Thyroid gland (tissue), 4 donors: ENCODE data around the gene PRELP. TPM values are rescaled to one million over a fixed set of nuclear protein-coding genes. Genes with fewer than 3 reads are reported as not detected.
A peak's percentile ranks its signal among the peaks of the same experiment; 100 is the strongest.

Experiments
- DNase-seq, 2 donors: peaks; one replicate each; pipeline ENCODE4 v3.0.0-alpha.2; 2019
- H3K27ac ChIP-seq, 3 donors: fragments of 200-600 bp; sonication (generic); 1 replicate in 2 of 3; 2 replicates in 1 of 3; pipeline ENCODE4 v1.5.1; 2016 to 2019; ENCODE audit warnings: mild to moderate bottlenecking in 1 of 3, moderate library complexity in 1 of 3
- H3K27me3 ChIP-seq: fragments of 200-600 bp; sonication (generic); one replicate; pipeline ENCODE4 v1.5.1; 2019
- H3K36me3 ChIP-seq, 2 donors: fragments of 200-600 bp; sonication (generic); one replicate each; pipeline ENCODE4 v1.5.1; 2016 to 2019
- H3K4me1 ChIP-seq, 2 donors: fragments of 200-600 bp; sonication (generic); one replicate each; pipeline ENCODE4 v1.5.1; 2017 to 2019
- H3K4me3 ChIP-seq, 3 donors: fragments of 200-600 bp; sonication (generic); replicated peaks in 1 of 3; 1 replicate in 2 of 3; 2 replicates in 1 of 3; pipeline ENCODE4 v1.5.1; 2016; ENCODE audit warnings: mild to moderate bottlenecking in 1 of 3
- H3K9me3 ChIP-seq: fragments of 200-600 bp; sonication (generic); one replicate; pipeline ENCODE4 v1.5.1; 2017
- POLR2A ChIP-seq, 2 donors: fragments of 450-650 bp; IDR thresholded peaks; one replicate each; pipeline ENCODE4 v1.6.1; 2017; ENCODE audit warnings: antibody characterized with exemption in 2 of 2, mild to moderate bottlenecking in 2 of 2, moderate library complexity in 1 of 2
- WGBS, 2 donors: methylation state at CpG; one replicate each; pipeline ENCODE4 v1.1.5; 2017; 5-methylcytosine and 5-hydroxymethylcytosine counted together
- intact Hi-C: fragments of 100-400 bp; cut with DNase I; formaldehyde crosslinking; loops from one replicate; pipeline ENCODE4 v1.15.1; 2023
- total RNA-seq, 4 donors: library from RNA; depleted of rRNA; stranded (reverse); fragments of >200 nt; gene quantifications; one replicate each; pipeline ENCODE4 v1.2.3, GENCODE V29; 2016
- TF ChIP-seq, protein P1 (sequence below), 6 experiments: fragments of 200-600 bp in 3 of 6; fragments of 450-650 bp in 3 of 6; sonication (generic) in 3 of 6; IDR thresholded peaks; one replicate each; pipeline ENCODE4 v1.5.1; 2016 to 2019; ENCODE audit warnings: antibody characterized with exemption in 6 of 6, mild to moderate bottlenecking in 2 of 6, inconsistent platforms in 1 of 6, moderate library complexity in 1 of 6

Gene PRELP
- total RNA-seq, 4 donors from 2014 or later = 17.5 to 86.1 (median 35.4) TPM

DNA sequence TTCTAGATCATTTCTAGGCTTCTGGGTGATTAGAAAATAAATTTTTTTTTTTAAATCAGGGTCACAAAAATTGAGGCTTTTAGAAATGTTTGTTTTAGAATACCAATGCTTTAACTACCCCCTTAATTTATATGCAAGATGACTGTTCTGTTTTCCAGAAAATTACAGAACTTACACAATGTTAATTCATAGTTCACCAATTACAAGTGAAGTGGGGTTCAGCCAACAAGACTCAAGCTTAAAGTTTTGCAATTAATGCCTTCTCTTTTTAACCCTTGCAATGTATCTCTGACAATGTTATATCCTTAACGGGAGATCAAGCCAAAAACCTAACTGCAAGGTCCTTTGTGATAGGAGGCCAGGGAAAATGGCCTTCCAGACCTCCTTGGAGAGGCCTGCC lies 5.6 kb downstream of the PRELP start:
- Histone ChIP-seq H3K9me3 (no peaks in the 10 kb centered on the region), H3K4me1 (peaks cover 6 to 16% of the 10 kb centered on the region in 2 donors), H3K27me3 (no peaks in the 10 kb centered on the region), H3K36me3 (peaks cover 0 to 4% of the 10 kb centered on the region in 2 donors), H3K4me3 (no peak overlapping the region), H3K27ac (peak overlapping the region in 2 of 3 donors; percentile 54 to 74)
- DNase-seq = no peak
- WGBS, 2 donors = 70 to 75% methylated on average over 1 of the region's 1 CpG
- intact Hi-C loops = no loop called here
- TF ChIP-seq POLR2A (IDR thresholded peaks at IDR 0.05) = no peak
- TF ChIP-seq, protein P1, sequence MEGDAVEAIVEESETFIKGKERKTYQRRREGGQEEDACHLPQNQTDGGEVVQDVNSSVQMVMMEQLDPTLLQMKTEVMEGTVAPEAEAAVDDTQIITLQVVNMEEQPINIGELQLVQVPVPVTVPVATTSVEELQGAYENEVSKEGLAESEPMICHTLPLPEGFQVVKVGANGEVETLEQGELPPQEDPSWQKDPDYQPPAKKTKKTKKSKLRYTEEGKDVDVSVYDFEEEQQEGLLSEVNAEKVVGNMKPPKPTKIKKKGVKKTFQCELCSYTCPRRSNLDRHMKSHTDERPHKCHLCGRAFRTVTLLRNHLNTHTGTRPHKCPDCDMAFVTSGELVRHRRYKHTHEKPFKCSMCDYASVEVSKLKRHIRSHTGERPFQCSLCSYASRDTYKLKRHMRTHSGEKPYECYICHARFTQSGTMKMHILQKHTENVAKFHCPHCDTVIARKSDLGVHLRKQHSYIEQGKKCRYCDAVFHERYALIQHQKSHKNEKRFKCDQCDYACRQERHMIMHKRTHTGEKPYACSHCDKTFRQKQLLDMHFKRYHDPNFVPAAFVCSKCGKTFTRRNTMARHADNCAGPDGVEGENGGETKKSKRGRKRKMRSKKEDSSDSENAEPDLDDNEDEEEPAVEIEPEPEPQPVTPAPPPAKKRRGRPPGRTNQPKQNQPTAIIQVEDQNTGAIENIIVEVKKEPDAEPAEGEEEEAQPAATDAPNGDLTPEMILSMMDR (IDR thresholded peaks at IDR 0.05) = no peak

DNA sequence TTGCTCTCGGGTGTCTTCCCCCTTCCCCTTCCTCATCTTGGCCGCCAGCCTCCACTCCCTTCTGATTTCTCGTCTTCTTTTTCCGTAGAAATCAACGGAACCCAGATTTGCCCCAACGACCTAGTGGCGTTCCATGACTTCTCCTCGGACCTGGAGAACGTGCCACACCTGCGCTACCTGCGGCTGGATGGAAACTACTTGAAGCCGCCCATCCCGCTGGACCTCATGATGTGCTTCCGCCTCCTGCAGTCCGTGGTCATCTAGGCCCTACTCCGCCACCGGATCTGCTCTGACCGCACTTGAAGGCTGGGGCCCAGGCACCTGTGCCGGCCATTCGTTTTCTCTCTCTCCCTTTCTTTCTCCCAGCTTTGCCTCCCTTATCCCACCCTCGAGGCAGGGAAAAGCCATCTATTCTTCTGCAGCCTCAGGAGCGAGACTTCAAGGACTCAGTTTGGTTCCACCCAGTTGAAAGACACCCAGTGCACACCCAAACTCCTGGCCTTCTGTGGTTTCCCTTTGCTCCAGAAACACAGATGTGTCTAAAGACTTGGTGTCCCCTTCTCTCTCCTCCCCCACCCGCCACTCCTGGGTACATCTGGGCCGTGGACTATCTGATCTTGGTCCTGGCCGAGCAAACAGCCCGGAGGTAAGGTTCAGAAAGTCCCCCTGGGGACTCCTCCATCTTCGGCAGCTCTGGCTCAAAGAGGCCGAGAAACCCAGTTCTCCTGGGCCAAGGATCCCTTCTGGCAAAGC lies 11.2 kb downstream of the PRELP start:
- intact Hi-C loops = loop anchor here (5.0 kb wide), 1 partner anchor 214 kb away; no protein-coding TSS in a partner anchor
- TF ChIP-seq POLR2A (IDR thresholded peaks at IDR 0.05) = no peak
- TF ChIP-seq, protein P1 (IDR thresholded peaks at IDR 0.05) = no peak
- no peak for DNase-seq
- Histone ChIP-seq H3K27me3 (no peaks in the 10 kb centered on the region), H3K4me1 (peaks cover 4 to 7% of the 10 kb centered on the region in 2 donors), H3K36me3 (peaks cover 0 to 4% of the 10 kb centered on the region in 2 donors), H3K4me3 (peak overlapping the region in 1 of 3 donors; percentile 25), H3K27ac (peak overlapping the region in 2 of 3 donors; percentile 74 to 80), H3K9me3 (no peaks in the 10 kb centered on the region)
- 84 to 87% methylated on average over 28 of the region's 28 CpGs for WGBS, 2 donors

DNA sequence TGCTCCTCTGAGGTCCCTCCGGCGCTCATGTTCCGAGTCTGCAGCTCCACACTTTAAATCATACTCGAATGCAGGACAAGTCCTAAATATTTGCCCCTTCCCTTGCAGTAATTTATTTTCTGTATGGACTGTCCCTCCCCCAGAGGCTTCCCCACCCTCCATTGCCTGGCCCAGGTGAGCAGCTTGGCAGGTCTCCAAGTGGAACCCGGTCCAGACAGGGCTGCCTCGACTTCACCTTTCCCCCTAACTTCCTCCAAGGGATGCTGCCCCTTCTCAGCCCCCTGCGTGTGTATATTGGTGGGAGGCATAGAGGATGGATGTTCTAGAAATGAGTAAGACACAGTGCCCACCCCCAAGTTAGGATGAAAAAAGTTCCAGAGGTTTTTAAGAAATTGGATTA lies 12.9 kb downstream of the PRELP start:
- intact Hi-C loops = loop anchor here (2.0 to 5.0 kb wide), 2 partner anchors 150 to 216 kb away; no protein-coding TSS in a partner anchor
- WGBS, 2 donors = 73 to 79% methylated on average over 7 of the region's 7 CpGs
- peaks cover 4 to 7% of the 10 kb centered on the region in 2 donors for H3K4me1 ChIP-seq
- H3K36me3 ChIP-seq = peaks cover 0 to 4% of the 10 kb centered on the region in 2 donors
- TF ChIP-seq, protein P1 (IDR thresholded peaks at IDR 0.05) = no peak
- no peak for TF ChIP-seq POLR2A (IDR thresholded peaks at IDR 0.05)
- H3K27ac ChIP-seq = peak overlapping the region in 1 of 3 donors; percentile 74
- no peak for DNase-seq
- no peaks in the 10 kb centered on the region for H3K9me3 ChIP-seq
- H3K27me3 ChIP-seq = no peaks in the 10 kb centered on the region
- no peak overlapping the region for H3K4me3 ChIP-seq

DNA sequence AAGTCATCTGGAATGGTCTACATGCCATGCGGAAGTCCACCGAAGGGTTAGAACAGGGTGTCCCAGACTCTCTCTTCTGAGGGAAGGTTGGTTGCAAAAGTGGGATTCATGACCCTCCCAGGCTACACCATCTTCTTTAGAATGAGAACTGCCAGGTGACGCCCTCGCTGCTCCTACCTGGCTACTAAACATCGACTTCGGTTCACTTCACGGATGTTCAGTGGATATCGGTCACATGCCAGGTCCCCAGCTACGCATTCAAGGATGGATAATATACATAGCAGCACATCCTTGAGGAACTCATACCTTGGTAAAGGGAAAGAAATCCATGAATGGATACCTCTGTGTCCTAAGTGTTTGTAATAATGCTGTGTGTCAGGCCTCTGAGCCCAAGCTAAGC lies 15.0 kb downstream of the PRELP start:
- Histone ChIP-seq H3K4me1 (peaks cover 4 to 7% of the 10 kb centered on the region in 2 donors), H3K27me3 (no peaks in the 10 kb centered on the region), H3K4me3 (no peak overlapping the region), H3K9me3 (no peaks in the 10 kb centered on the region), H3K36me3 (no peaks in the 10 kb centered on the region), H3K27ac (no peak overlapping the region)
- WGBS, 2 donors = 94 to 96% methylated on average over 9 of the region's 9 CpGs
- TF ChIP-seq, protein P1 (IDR thresholded peaks at IDR 0.05) = no peak
- TF ChIP-seq POLR2A (IDR thresholded peaks at IDR 0.05) = no peak
- intact Hi-C loops = no loop called here
- DNase-seq = no peak

DNA sequence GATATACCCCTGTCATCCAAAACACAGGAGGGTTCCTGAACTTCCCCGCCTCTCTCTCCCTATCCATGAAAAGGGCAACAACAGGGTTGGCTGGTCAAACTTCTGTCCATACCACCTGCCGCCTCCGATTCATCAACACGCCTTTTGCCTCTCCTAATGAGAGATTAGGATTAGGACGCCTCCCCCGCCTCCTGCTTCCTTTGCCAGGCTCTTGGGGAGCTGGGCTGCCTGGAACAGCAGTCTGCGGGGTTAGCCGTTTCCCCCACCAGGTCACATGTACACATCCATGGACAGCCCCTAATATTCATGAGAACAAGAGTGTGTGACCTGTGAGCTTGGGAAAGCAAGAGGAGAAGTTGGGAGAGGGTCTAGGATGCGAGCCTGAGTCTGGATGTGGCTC lies 16.1 kb downstream of the PRELP start:
- intact Hi-C loops = no loop called here
- no peak for TF ChIP-seq POLR2A (IDR thresholded peaks at IDR 0.05)
- TF ChIP-seq, protein P1 (IDR thresholded peaks at IDR 0.05) = no peak
- no peak for DNase-seq
- no peak overlapping the region for H3K27ac ChIP-seq
- 69 to 80% methylated on average over 9 of the region's 9 CpGs for WGBS, 2 donors
- no peaks in the 10 kb centered on the region for H3K36me3 ChIP-seq
- no peaks in the 10 kb centered on the region for H3K27me3 ChIP-seq
- H3K4me1 ChIP-seq = peaks cover 4 to 7% of the 10 kb centered on the region in 2 donors
- no peaks in the 10 kb centered on the region for H3K9me3 ChIP-seq
- no peak overlapping the region for H3K4me3 ChIP-seq
